Measurements from ENCODE around the gene NRG3. TPM values are rescaled to one million over a fixed set of nuclear protein-coding genes. Genes with fewer than 3 reads are reported as not detected.

The NRG3 gene
- total RNA-seq, 2 experiments from 2014 or later: not detected

DNA sequence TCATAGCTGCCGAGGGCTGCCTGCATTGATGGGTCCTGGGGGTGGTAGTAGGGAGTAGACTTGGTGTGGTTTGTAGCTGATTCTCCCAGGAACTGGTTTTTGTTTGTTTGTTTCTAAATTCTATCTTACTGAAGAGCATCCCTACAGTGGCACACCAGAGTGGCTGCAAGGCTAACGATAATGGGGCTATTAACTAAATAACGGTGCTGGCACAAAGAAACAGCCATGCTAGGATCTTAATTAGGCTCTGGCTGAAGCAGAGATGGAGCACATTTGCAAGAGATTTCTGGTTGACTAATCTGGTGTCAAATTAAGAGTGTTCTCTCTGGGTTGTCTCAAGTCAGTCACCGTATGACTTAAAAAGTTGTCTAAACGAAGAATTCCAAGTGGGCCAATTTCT is 590.0 kb downstream of the NRG3 start:
- H3K27me3 Mint-ChIP-seq: no peaks in the 10 kb centered on the region
- H3K4me1 Mint-ChIP-seq (ENCODE audit: low read depth): no peaks in the 10 kb centered on the region
- peaks cover 6% of the 10 kb centered on the region for H3K9me3 Mint-ChIP-seq
- ATAC-seq (ENCODE audit: poor library complexity): no peak
- intact Hi-C loops (cut with DNase I, micrococcal nuclease): no loop called here
- Histone ChIP-seq H3K36me3 (ENCODE audit: insufficient read depth, low read length) (no peaks in the 10 kb centered on the region), H3K4me3 (ENCODE audit: low read length) (no peak overlapping the region), H3K4me1 (ENCODE audit: insufficient read depth, low read length) (no peaks in the 10 kb centered on the region), H3K27ac (ENCODE audit: low read depth in 1 of 2, low read length in 2 of 2) (no peak overlapping the region), H3K27me3 (ENCODE audit: control insufficient read depth in 1 of 2, insufficient read depth in 2 of 2, low read length in 2 of 2) (no peaks in the 10 kb centered on the region), H3K9me3 (ENCODE audit: control insufficient read depth in 1 of 2, insufficient read depth in 1 of 2, low read length in 2 of 2) (peaks cover 0 to 11% of the 10 kb centered on the region in 2 experiments)
- no peak overlapping the region for H3K27ac Mint-ChIP-seq
- CTCF ChIA-PET: no interaction called here
- no peak for DNase-seq
- POLR2A ChIA-PET: no interaction called here
- no peaks in the 10 kb centered on the region for H3K36me3 Mint-ChIP-seq (ENCODE audit: low read depth)
- TF ChIP-seq, protein P1, sequence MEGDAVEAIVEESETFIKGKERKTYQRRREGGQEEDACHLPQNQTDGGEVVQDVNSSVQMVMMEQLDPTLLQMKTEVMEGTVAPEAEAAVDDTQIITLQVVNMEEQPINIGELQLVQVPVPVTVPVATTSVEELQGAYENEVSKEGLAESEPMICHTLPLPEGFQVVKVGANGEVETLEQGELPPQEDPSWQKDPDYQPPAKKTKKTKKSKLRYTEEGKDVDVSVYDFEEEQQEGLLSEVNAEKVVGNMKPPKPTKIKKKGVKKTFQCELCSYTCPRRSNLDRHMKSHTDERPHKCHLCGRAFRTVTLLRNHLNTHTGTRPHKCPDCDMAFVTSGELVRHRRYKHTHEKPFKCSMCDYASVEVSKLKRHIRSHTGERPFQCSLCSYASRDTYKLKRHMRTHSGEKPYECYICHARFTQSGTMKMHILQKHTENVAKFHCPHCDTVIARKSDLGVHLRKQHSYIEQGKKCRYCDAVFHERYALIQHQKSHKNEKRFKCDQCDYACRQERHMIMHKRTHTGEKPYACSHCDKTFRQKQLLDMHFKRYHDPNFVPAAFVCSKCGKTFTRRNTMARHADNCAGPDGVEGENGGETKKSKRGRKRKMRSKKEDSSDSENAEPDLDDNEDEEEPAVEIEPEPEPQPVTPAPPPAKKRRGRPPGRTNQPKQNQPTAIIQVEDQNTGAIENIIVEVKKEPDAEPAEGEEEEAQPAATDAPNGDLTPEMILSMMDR (IDR thresholded peaks at IDR 0.05): no peak
- H3K4me3 Mint-ChIP-seq: no peak overlapping the region

DNA sequence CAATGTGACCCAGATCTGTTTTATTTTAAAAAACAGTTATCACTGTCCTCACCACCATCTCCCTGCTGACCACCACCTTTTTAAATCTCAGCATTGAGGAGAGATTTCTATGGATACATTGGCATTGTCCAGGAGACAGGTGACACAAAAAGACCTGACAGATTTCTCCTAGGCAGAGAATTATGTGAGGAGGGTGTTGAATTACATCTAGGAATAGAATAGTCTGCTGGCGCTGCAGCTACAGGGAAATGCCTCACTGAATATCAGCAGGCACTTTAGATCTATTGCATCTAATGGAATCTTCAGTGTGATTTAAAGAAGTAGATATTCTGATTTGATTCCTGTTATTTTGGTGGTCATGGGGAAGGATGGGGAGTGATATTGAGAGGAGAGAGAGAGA is 593.5 kb downstream of the NRG3 start:
- ChIA-PET POLR2A (no interaction called here), CTCF (no interaction called here)
- ATAC-seq (ENCODE audit: poor library complexity) (no peak), DNase-seq (no peak)
- TF ChIP-seq, protein P1 (IDR thresholded peaks at IDR 0.05): no peak
- Histone ChIP-seq H3K4me3 (ENCODE audit: low read length) (no peak overlapping the region), H3K27me3 (ENCODE audit: control insufficient read depth in 1 of 2, insufficient read depth in 2 of 2, low read length in 2 of 2) (no peaks in the 10 kb centered on the region), H3K27ac (ENCODE audit: low read depth in 1 of 2, low read length in 2 of 2) (no peak overlapping the region), H3K36me3 (ENCODE audit: insufficient read depth, low read length) (no peaks in the 10 kb centered on the region), H3K4me1 (ENCODE audit: insufficient read depth, low read length) (no peaks in the 10 kb centered on the region), H3K9me3 (ENCODE audit: control insufficient read depth in 1 of 2, insufficient read depth in 1 of 2, low read length in 2 of 2) (peaks cover 1 to 11% of the 10 kb centered on the region in 2 experiments)
- Mint-ChIP-seq H3K27me3 (no peaks in the 10 kb centered on the region), H3K27ac (no peak overlapping the region), H3K9me3 (no peaks in the 10 kb centered on the region), H3K4me3 (no peak overlapping the region), H3K4me1 (ENCODE audit: low read depth) (no peaks in the 10 kb centered on the region), H3K36me3 (ENCODE audit: low read depth) (no peaks in the 10 kb centered on the region)
- intact Hi-C loops (cut with DNase I, micrococcal nuclease): no loop called here

DNA sequence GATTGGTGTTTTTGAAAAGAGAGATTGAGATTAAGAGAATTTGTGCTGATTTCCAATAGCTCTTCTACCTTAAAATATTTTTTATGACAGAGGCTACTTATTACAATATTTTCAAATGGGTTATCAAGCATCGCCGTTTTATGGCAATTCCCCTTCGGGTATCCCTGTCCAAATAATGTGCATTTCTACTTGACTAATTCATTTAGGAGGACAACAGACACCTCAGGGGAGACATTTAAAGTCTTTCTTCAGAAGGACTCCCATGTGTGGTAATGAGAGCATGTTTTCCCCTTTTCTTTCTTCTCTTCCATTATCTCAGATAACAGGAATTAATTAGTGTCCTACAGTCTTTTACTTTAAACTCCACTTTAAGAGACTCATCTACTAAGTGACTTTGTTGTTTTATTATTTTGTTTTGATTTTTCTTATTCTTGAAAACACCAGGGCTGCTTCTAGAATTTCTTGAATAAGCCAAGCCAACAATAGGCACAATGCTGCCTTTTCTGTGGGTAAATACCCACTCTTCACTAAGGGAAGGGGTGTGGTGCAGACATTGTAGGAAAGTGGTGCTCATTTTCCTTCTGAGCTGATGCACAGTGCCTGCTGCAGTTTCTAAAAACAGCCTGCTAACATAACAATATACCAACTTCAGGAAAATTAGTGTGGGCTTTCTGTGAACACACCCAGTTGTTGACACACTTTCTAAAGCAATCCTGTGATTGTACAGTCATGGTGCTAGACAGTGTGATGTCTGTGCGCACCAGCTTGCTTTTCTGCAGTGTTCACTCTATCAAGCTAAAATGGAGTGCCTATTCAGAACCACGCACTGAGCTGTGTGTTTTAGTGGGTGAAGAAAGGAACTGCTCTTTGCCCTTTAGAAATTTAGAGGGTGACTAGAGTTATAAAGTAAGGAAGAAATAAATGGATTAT is 597.7 kb downstream of the NRG3 start:
- Mint-ChIP-seq H3K4me3 (no peak overlapping the region), H3K27ac (no peak overlapping the region), H3K36me3 (ENCODE audit: low read depth) (no peaks in the 10 kb centered on the region), H3K9me3 (peaks cover 6% of the 10 kb centered on the region), H3K4me1 (ENCODE audit: low read depth) (no peaks in the 10 kb centered on the region), H3K27me3 (no peaks in the 10 kb centered on the region)
- Histone ChIP-seq H3K4me3 (ENCODE audit: low read length) (no peak overlapping the region), H3K27ac (ENCODE audit: low read depth in 1 of 2, low read length in 2 of 2) (no peak overlapping the region), H3K9me3 (ENCODE audit: control insufficient read depth in 1 of 2, insufficient read depth in 1 of 2, low read length in 2 of 2) (peaks cover 0 to 4% of the 10 kb centered on the region in 2 experiments), H3K36me3 (ENCODE audit: insufficient read depth, low read length) (no peaks in the 10 kb centered on the region), H3K4me1 (ENCODE audit: insufficient read depth, low read length) (no peaks in the 10 kb centered on the region), H3K27me3 (ENCODE audit: control insufficient read depth in 1 of 2, insufficient read depth in 2 of 2, low read length in 2 of 2) (no peaks in the 10 kb centered on the region)
- intact Hi-C loops (cut with DNase I, micrococcal nuclease): no loop called here
- ChIA-PET CTCF (no interaction called here), POLR2A (no interaction called here)
- ATAC-seq (ENCODE audit: poor library complexity): no peak
- TF ChIP-seq, protein P1 (IDR thresholded peaks at IDR 0.05): no peak
- DNase-seq: no peak
